ENCODE results near the gene FARP1.

Gene FARP1

DNA sequence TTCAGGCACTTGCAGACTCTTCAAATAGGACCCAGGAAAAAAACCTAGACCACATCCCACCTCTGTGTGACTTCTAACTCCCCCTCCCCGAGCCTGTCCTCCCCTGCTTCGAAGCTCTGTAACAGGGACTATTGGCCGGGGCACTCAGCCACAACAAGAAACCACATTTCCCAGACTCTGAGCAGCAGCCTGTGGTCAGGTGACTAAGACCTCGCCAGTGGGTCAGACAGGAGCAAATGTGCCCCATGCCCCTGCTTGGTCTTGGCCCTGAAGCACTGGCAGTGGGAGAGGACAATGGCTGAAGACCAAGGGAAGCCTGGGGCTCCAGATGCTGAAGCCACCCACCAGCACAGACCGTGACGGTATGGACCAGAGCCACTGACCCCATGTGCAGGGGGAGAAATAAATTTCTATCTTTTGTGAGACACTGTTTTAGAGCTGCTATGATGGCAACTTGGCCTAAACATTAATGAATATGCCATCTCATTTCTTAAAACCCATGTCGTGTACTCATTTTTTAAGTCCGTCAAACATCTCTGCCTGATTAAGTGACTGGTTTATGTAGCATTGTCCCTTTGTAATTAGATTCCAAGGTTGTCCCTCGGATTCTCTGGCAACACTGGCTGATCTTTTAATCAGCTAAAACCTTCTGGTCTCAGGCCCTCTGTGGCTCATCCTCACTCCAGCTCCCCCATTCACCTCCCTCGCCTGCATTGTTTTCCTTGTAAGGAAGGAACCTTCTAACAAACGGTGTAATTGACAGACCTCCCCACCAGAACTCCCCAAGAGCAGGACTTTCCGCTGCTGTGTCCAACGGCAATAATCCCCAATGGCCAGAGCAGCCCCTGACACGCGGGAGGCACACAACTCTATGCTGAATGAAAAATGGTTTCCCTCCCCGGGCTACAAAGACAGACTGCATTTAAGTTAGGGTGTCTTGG is 335.6 kb downstream of the FARP1 start:
- no peak overlapping the region for H3K4me3 ChIP-seq (replicated peaks; ENCODE audit: low read depth, low read length)
- TF ChIP-seq, protein P1, sequence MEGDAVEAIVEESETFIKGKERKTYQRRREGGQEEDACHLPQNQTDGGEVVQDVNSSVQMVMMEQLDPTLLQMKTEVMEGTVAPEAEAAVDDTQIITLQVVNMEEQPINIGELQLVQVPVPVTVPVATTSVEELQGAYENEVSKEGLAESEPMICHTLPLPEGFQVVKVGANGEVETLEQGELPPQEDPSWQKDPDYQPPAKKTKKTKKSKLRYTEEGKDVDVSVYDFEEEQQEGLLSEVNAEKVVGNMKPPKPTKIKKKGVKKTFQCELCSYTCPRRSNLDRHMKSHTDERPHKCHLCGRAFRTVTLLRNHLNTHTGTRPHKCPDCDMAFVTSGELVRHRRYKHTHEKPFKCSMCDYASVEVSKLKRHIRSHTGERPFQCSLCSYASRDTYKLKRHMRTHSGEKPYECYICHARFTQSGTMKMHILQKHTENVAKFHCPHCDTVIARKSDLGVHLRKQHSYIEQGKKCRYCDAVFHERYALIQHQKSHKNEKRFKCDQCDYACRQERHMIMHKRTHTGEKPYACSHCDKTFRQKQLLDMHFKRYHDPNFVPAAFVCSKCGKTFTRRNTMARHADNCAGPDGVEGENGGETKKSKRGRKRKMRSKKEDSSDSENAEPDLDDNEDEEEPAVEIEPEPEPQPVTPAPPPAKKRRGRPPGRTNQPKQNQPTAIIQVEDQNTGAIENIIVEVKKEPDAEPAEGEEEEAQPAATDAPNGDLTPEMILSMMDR (IDR thresholded peaks at IDR 0.05; ENCODE audit: low read length, missing control alignments): no peak
- DNase-seq (ENCODE audit: low read depth): no peak

DNA sequence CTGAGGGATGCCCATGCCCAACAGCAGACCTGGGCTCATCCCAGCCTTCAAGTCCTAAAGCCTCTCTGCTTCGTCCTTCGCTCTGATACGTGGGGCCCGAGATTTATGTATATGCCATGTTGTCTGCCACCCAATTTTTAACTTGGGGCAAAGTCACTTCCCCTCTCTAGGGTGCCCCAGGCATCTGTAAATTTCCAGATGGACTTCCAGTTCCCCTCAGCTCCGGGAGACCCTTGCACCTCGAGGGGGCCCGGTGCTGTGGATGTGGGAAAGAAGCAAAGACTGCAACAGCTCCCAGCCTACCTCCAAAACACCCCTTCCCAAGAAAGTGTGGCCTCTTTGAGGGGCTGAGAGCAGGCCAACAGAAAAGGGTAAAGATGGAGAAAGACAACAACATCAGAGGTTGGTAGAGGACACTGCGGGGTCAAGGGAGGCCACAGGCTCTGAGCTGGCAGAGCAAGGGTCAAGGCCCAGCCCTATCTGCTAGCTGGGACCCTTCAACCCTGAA is 336.7 kb downstream of the FARP1 start:
- H3K4me3 ChIP-seq (replicated peaks; ENCODE audit: low read depth, low read length): no peak overlapping the region
- DNase-seq (ENCODE audit: low read depth): no peak
- TF ChIP-seq, protein P1 (IDR thresholded peaks at IDR 0.05; ENCODE audit: low read length, missing control alignments): no peak

GRCh38 chr13:98480915-98481877 is 338.3 kb downstream of the FARP1 start:
- DNase-seq (ENCODE audit: low read depth): no peak
- H3K4me3 ChIP-seq (replicated peaks; ENCODE audit: low read depth, low read length): no peak overlapping the region
- TF ChIP-seq, protein P1 (IDR thresholded peaks at IDR 0.05; ENCODE audit: low read length, missing control alignments): no peak

GRCh38 chr13:98482476-98483444 is 339.9 kb downstream of the FARP1 start:
- no peak overlapping the region for H3K4me3 ChIP-seq (replicated peaks; ENCODE audit: low read depth, low read length)
- peak; percentile 57 for DNase-seq (ENCODE audit: low read depth)
- TF ChIP-seq, protein P1 (IDR thresholded peaks at IDR 0.05; ENCODE audit: low read length, missing control alignments): peak; percentile 9

GRCh38 chr13:98483601-98484288 is 340.9 kb downstream of the FARP1 start:
- H3K4me3 ChIP-seq (replicated peaks; ENCODE audit: low read depth, low read length): no peak overlapping the region
- DNase-seq (ENCODE audit: low read depth): no peak
- TF ChIP-seq, protein P1 (IDR thresholded peaks at IDR 0.05; ENCODE audit: low read length, missing control alignments): no peak
